ENCODE data around the gene ANKRD28. TPM values are rescaled to one million over a fixed set of nuclear protein-coding genes. Genes with fewer than 3 reads are reported as not detected.
"Not testable (repeated sequence)": the region's sequence is repeated elsewhere in the genome, so short reads cannot be mapped to it uniquely, and the experiment has no call there.

The ANKRD28 gene
- polyA plus RNA-seq, 1 donor = 28.2 TPM

- DNase-seq (ENCODE audit: low read depth) = no peak
Observed at GRCh38 chr3:15803921-15804320, 6.1 kb upstream of the ANKRD28 start.

- DNase-seq (ENCODE audit: low read depth) = no peak
Observed at GRCh38 chr3:15801298-15801697, 3.5 kb upstream of the ANKRD28 start.

DNA sequence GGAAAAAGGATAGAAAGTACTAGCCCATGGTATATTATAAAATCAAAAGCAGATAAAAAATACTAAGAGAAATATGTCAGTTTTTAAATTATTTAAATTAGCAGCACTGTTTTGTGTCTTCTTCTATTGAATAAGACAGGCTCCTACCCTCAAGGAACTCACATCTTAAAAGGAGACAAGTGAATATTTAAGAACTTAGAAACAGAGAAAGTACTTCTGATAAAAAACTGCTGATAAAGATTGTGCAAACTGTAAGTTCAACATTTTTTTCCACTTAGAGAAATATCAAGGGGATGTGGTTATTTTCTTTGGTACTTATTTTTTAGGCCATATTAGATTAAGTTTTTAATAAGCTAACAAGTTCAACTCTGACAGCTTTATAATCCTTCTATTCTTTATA, 3.0 kb upstream of the ANKRD28 start:
- no peak for DNase-seq (ENCODE audit: low read depth)

GRCh38 chr3:15800327-15800726, 2.5 kb upstream of the ANKRD28 start:
- no peak for DNase-seq (ENCODE audit: low read depth)

- no peak for DNase-seq (ENCODE audit: low read depth)
Observed at GRCh38 chr3:15798533-15799245, 910 bp upstream of the ANKRD28 start.

DNA sequence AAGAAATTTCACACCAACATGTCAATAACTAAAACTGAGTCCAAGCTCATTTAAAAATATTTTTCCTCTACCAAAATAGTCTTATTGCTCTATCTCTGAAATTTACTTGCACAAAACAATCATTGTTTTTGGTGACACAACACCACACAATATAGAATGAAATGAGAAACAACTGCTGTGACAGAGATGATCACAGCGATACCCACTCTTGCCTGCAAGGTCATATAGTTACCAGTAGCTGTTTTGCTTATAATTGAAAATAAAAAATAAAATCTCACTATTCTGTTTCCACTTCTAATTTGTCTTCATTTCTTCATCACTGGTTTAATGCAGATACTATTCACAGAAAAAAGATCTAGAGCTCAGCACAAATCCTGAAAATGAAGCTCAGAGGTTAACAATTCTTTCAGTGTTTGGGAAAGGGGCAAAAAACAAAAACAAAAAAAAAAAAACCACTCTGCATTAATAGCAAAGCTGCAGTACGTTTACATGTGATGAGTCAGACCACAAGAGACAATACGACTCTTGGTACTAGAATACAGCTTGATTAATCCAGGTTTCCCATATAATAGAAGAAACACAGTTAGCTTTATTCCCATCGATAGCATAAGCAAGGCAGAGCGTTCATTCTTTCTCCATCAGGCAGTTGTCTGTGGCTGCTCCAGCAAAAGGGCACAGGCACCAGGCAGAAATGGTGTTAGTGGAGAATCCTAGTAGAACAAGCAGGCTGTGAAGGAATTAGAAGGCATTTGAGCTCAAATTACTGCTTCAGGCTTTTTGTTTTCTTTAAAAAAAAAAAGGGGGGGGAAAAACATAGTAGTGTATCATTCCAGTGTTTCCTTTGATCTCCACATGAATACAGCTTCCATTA, 773 bp downstream of the ANKRD28 start:
- no peak for DNase-seq (ENCODE audit: low read depth)

DNA sequence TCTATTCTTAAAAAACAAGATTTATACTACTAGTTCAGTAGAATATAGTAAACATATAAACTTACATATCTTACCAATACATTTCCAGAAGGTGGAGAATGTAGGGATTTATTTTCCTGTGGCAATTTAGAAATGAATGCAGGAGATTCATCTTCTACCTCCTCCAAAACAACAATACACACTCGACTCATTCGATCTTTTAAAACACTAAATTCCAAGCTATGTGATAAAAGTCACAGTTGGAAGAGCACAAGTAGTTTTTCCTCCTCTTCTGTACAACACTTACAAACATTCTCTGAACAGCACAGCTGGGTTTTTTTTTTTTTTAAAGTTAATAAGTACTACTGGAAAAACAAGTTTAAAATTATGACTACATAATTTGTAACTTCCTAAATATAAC, 1.4 kb downstream of the ANKRD28 start:
- DNase-seq (ENCODE audit: low read depth) = no peak

DNA sequence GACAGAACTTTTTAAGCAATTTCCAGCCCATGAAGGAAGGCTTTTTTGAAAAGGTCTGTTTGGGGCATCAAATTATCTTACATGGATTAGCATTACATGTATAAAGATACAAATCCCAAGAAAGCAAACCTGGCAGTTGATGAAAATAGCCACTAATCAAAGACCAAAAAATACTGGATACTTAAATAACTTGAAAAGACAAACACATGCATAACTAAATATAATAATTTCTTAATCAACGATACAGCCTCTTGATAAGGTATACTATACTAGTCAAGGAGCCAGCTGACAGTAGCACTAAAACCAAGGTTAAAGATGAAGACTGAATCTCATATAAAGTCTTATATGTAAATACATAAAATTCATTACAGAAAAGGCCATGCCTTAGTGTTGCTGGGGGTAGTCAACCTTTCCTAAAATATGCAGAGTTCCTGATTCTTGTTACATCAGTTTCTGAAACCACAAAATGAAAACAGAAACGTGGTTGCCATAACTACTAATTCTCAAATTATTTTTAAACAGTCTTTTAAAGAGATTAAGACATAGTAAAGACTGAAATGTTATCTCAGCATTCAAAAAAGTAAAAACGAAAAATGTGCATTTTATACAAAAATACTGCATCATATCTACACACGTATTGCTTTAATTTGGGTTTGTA, 2.0 kb downstream of the ANKRD28 start:
- DNase-seq (ENCODE audit: low read depth) = no peak

- DNase-seq (ENCODE audit: low read depth) = no peak
Observed at GRCh38 chr3:15794842-15795650, 2.7 kb downstream of the ANKRD28 start.

GRCh38 chr3:15794303-15794771, 3.4 kb downstream of the ANKRD28 start:
- DNase-seq (ENCODE audit: low read depth) = no peak

DNA sequence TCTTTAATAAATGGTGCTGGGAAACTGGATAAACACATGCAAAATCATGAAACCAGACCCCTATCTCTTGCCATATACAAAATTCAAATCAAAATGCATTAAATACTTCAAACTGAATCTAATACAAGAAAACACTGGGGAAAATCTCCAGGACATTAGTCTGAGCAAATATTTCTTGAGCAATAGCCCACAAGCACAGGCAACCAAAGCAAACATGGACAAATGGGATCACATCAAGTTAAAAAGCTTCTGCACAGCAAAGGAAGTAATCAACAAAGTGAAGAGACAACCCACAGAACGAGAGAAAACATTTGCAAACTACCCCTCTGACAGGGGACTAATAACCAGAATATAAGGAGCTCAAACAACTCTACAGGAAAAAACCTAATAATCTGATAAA, 6.3 kb downstream of the ANKRD28 start:
- DNase-seq (ENCODE audit: low read depth) = no peak

- DNase-seq (ENCODE audit: low read depth) = no peak
Observed at GRCh38 chr3:15787941-15788340, 9.8 kb downstream of the ANKRD28 start.

DNA sequence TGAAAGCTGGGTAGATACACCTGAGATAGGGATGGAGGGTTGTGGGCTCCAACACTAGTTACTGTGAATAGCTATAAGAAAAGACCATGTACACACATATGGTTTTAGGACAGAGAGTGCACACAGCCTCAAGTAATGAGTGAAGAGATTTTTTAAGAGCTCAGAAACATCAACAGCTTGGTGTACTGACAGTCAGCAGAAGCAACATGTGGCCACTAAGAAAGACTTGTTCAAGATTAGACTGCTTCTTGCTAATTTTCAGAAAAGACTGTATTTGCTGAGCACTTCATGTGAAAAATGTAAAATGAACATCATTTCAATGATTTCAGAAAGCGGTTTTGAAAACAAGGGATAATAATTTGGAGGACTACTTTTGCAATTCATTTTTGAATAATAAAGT, 10.3 kb downstream of the ANKRD28 start:
- DNase-seq (ENCODE audit: low read depth) = no peak

DNA sequence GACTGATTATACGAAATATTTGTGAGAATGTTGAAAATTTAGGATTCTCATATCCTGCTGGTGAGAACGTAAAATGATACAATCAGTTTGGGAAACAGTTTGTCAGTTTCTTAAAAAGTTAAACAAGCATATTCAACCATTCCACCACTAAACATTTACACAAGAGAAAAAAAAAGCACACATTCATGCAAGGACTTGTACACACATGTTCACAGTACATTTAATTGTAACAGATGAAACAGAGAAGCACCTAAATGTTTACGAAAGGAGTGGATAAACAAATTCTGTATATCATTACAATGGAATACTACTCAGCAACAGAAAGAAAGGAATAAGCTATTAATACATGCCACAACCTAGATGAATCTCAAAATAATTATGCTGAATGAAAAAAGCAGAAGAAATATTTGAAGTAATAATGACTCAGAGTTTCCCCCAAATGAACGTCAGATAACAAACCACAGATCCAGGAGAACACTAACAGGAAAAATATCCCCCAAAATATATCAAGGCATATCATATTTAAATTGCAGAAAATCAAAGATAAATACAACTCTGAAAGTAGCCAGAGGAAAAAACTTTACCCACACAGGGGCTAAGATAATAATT, 14.3 kb downstream of the ANKRD28 start:
- DNase-seq (ENCODE audit: low read depth) = no peak

GRCh38 chr3:15782429-15782828, 15.3 kb downstream of the ANKRD28 start:
- DNase-seq (ENCODE audit: low read depth) = no peak

DNA sequence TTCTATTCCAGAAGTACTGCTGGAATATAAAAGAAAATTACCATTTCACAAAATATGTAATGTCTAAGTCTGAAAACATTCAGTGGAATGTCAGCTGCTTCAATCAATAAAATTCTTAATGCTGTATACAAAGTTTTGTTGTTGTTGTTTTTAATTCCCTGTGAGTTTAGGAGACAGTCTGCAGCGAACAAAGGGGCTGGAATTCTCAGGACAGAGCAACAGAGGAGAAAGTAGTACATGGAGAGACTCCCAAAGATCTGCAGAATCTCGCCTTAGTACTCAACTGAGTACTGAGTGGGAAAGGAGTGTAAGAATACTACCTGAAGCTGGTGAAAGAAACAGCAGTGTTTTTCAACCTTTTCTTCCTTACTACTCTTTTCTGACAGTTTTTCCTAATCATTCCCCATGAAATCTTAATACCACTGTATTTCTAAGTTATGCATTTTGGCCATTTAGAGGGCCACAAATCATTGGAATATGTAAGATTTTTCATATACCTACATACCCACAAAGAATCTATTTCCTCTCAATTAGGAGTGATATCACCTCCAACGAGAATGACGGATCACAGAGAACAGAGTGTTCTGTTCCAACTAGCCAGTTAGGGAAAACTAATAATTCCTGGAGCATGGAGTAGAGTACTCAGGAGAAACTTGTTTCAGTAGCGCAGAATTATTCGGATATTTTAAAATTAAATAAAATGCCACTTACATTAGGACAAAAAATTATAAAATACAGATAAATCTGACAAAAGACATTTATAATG, 16.0 kb downstream of the ANKRD28 start:
- DNase-seq (ENCODE audit: low read depth) = no peak

DNA sequence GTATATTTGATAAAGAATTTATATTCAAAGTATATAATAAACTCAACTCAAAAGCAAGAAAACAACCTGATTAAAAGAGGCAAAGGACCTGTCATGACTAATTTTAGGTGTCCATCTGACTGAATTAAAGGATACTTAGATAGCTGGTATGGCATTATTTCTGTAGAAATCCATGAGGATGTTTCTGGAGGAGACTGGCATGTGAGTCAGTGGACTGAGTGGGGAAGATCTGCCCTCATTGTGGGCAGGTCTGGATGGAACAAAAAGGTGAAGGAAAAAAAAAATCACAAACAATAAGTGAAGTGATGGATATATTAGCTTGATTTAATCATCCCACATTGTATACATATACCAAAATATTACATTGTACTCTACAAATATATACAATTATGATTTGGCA, 16.6 kb downstream of the ANKRD28 start:
- DNase-seq (ENCODE audit: low read depth) = no peak

GRCh38 chr3:15779111-15779510, 18.7 kb downstream of the ANKRD28 start:
- DNase-seq (ENCODE audit: low read depth) = no peak

DNA sequence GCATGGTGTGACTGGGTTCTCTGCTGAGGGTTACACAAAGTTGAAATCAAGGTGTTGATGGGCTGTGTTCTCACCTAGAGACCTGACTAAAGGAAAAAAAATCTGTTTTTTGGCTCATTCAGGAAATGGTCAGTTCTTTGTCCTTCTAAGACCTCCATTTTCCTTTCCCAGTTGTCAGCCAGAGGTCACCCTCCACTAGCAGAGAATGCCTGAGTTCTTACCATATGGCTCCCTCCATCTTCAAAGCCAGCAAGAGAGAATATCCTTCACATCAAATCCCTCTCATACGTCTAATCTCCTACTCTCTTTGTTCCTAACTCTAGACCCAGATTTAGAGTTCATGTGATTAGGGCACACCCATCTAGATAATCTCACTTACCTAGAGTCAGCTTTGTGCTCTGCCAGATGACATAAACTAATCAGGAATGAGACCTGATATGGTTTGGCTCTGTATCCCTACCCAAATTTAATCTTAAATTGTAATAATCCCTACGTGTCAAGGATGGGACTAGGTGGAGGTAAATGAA, 19.4 kb downstream of the ANKRD28 start:
- DNase-seq (ENCODE audit: low read depth) = no peak

- DNase-seq (ENCODE audit: low read depth) = not testable (repeated sequence)
Observed at GRCh38 chr3:15774931-15775560, 22.7 kb downstream of the ANKRD28 start.
